ENCODE results near the gene TMC5. TPM values are rescaled to one million over a fixed set of nuclear protein-coding genes. Genes with fewer than 3 reads are reported as not detected.

TMC5 gene
- total and polyA plus RNA-seq, 2 experiments from 2014 or later = 2.3 to 4.8 TPM

GRCh38 chr16:19499481-19499880 lies 81.8 kb downstream of the TMC5 start:
- H3K36me3 ChIP-seq (ENCODE audit: insufficient read depth) = peaks cover 16% of the 10 kb centered on the region
- H4K20me1 ChIP-seq (replicated peaks; ENCODE audit: insufficient read depth) = no peaks in the 10 kb centered on the region; the same call in 1 of the 2 replicates
- H3K4me1 ChIP-seq (ENCODE audit: insufficient read depth) = no peaks in the 10 kb centered on the region
- no peaks in the 10 kb centered on the region for H3F3A ChIP-seq (replicated peaks; ENCODE audit: low read depth)
- Mint-ChIP-seq H3K9me3 (no peaks in the 10 kb centered on the region), H3K4me3 (no peak overlapping the region), H3K27ac (no peak overlapping the region), H3K27me3 (ENCODE audit: insufficient read depth, low read depth, poor library complexity) (no peaks in the 10 kb centered on the region), H3K4me1 (no peaks in the 10 kb centered on the region), H3K36me3 (ENCODE audit: low read depth) (peaks cover 42% of the 10 kb centered on the region)
- H3K4me3 ChIP-seq = no peak overlapping the region
- DNase-seq (ENCODE audit: low spot score) (no peak), ATAC-seq (no peak)
- no peak overlapping the region for H2AFZ ChIP-seq
- H3K79me2 ChIP-seq (replicated peaks; ENCODE audit: insufficient read depth) = no peaks in the 10 kb centered on the region
- H3K27me3 ChIP-seq (ENCODE audit: insufficient read depth) = no peaks in the 10 kb centered on the region
- TF ChIP-seq EZH2 (IDR thresholded peaks at IDR 0.05; ENCODE audit: low read depth, unreplicated experiment) = no peak
- TF ChIP-seq ZNF462 (CRISPR knock-in tag; IDR thresholded peaks at IDR 0.05) = no peak
- no peak for TF ChIP-seq EZH2phosphoT487 (IDR thresholded peaks at IDR 0.05; ENCODE audit: unreplicated experiment)
- no peak for TF ChIP-seq JUNB (IDR thresholded peaks at IDR 0.05; ENCODE audit: unreplicated experiment)
- no peak for TF ChIP-seq NANOG (IDR thresholded peaks at IDR 0.05; ENCODE audit: borderline replicate concordance)
- no peak for TF ChIP-seq ZNF331 (CRISPR knock-in tag; IDR thresholded peaks at IDR 0.05; ENCODE audit: low read depth)
- TF ChIP-seq, protein P1, sequence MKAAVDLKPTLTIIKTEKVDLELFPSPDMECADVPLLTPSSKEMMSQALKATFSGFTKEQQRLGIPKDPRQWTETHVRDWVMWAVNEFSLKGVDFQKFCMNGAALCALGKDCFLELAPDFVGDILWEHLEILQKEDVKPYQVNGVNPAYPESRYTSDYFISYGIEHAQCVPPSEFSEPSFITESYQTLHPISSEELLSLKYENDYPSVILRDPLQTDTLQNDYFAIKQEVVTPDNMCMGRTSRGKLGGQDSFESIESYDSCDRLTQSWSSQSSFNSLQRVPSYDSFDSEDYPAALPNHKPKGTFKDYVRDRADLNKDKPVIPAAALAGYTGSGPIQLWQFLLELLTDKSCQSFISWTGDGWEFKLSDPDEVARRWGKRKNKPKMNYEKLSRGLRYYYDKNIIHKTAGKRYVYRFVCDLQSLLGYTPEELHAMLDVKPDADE (IDR thresholded peaks at IDR 0.05) = no peak
- no peak overlapping the region for H3K4me2 ChIP-seq
- H3K27ac ChIP-seq (ENCODE audit: low read depth) = no peak overlapping the region
- H3K9me2 ChIP-seq (ENCODE audit: insufficient read depth) = no peaks in the 10 kb centered on the region
